K562 treated with DMSO at 1 percent for 24 hours (cell line): Measurements from ENCODE around the gene CYP4B1. TPM values are rescaled to one million over a fixed set of nuclear protein-coding genes. Genes with fewer than 3 reads are reported as not detected.

Experiments
- total RNA-seq: library from RNA; unstranded; fragments of 300-600 nt; gene quantifications from 2 replicates; pipeline ENCODE4 v1.2.3, GENCODE V29; 2022; ENCODE audit warnings: low read depth; ENCODE audit not compliant: insufficient read depth

The CYP4B1 gene
- not detected in 2 replicates for total RNA-seq

DNA sequence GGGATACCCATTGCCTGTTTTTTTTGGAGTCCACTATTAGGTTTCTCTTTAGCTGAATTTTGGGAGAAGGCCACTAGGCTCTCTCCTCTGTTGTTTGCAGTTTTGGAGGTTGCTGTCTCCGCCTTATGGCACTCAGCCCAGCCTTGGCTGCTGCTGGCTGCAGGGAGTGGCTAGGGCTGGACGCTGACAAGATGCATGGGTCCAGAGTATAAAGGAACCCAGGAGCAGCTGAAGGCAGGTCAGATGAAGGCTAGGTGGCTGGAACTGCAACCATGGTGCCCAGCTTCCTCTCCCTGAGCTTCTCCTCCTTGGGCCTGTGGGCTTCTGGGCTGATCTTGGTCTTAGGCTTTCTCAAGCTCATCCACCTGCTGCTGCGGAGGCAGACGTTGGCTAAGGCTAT is at the start of gene CYP4B1:
Gene CYP4B1, plus strand, starts transcription at position 237 of the 400 bp plus-strand sequence. Its CDS starts 36 bp downstream, at position 273.

Other genes with a start within 250 kb of the CYP4B1 start
- gene KNCN, start 247.4 kb upstream of the CYP4B1 start, total RNA-seq = not detected in 2 replicates
- gene MKNK1, start 194.8 kb upstream of the CYP4B1 start, total RNA-seq = 57.2 and 61.3 TPM in 2 replicates
- gene MOB3C, start 182.2 kb upstream of the CYP4B1 start, total RNA-seq = 13.0 and 16.4 TPM in 2 replicates
- gene ATPAF1, start 130.7 kb upstream of the CYP4B1 start, total RNA-seq = 35.6 and 36.5 TPM in 2 replicates
- not detected in 2 replicates for gene TEX38, start 127.2 kb upstream of the CYP4B1 start, total RNA-seq
- 23.3 and 25.5 TPM in 2 replicates for gene EFCAB14, start 79.9 kb upstream of the CYP4B1 start, total RNA-seq
- gene CYP4A11, start 142.4 kb downstream of the CYP4B1 start, total RNA-seq = not detected in 2 replicates
- 0.35 and 0.74 TPM in 2 replicates for gene CYP4X1, start 224.6 kb downstream of the CYP4B1 start, total RNA-seq